ENCODE results near the gene USP34.

DNA sequence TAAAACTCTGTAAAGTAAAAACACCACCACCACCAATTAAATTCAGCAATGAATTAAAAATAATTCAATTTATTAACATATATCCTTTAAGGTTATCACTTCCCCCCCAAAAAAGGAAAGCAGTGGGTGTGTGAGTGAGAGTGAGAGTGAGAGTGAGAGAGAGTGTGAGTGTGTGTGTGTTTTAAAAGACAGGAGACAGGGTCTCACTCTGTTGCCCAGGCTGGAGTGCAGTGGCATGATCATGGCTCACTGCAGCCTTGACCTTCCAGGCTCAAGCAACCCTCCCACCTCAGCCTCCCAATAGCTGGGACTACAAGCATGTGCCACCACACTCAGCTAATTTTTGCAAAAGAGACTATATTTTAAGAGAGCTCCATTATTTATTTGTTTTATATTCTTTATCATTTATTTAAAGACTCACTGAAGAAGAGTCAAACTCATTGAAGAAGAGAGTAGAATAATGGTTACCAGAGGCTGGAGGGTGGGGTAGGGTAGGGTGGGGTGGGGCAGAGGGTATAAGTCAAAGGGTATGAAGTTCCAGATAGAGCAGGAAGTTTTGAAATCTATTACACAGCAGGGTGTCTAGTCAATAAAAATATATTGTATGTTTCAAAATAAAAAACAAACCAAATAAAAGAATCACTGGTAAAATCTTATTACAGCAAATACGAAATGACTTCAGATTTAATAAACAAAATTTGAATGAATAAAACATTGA, 187.3 kb downstream of the USP34 start:
- TF ChIP-seq, protein P1, sequence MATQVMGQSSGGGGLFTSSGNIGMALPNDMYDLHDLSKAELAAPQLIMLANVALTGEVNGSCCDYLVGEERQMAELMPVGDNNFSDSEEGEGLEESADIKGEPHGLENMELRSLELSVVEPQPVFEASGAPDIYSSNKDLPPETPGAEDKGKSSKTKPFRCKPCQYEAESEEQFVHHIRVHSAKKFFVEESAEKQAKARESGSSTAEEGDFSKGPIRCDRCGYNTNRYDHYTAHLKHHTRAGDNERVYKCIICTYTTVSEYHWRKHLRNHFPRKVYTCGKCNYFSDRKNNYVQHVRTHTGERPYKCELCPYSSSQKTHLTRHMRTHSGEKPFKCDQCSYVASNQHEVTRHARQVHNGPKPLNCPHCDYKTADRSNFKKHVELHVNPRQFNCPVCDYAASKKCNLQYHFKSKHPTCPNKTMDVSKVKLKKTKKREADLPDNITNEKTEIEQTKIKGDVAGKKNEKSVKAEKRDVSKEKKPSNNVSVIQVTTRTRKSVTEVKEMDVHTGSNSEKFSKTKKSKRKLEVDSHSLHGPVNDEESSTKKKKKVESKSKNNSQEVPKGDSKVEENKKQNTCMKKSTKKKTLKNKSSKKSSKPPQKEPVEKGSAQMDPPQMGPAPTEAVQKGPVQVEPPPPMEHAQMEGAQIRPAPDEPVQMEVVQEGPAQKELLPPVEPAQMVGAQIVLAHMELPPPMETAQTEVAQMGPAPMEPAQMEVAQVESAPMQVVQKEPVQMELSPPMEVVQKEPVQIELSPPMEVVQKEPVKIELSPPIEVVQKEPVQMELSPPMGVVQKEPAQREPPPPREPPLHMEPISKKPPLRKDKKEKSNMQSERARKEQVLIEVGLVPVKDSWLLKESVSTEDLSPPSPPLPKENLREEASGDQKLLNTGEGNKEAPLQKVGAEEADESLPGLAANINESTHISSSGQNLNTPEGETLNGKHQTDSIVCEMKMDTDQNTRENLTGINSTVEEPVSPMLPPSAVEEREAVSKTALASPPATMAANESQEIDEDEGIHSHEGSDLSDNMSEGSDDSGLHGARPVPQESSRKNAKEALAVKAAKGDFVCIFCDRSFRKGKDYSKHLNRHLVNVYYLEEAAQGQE (tag by site-specific recombination; IDR thresholded peaks at IDR 0.05), result no peak
- TF ChIP-seq, protein P2, sequence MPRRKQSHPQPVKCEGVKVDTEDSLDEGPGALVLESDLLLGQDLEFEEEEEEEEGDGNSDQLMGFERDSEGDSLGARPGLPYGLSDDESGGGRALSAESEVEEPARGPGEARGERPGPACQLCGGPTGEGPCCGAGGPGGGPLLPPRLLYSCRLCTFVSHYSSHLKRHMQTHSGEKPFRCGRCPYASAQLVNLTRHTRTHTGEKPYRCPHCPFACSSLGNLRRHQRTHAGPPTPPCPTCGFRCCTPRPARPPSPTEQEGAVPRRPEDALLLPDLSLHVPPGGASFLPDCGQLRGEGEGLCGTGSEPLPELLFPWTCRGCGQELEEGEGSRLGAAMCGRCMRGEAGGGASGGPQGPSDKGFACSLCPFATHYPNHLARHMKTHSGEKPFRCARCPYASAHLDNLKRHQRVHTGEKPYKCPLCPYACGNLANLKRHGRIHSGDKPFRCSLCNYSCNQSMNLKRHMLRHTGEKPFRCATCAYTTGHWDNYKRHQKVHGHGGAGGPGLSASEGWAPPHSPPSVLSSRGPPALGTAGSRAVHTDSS (tag by site-specific recombination; IDR thresholded peaks at IDR 0.05), result no peak
- TF ChIP-seq ZFP41 (tag by site-specific recombination; IDR thresholded peaks at IDR 0.05; ENCODE audit: borderline replicate concordance), result no peak
- TF ChIP-seq ZBTB17 (tag by site-specific recombination; IDR thresholded peaks at IDR 0.05), result no peak
